ENCODE results near the gene SNORC.

DNA sequence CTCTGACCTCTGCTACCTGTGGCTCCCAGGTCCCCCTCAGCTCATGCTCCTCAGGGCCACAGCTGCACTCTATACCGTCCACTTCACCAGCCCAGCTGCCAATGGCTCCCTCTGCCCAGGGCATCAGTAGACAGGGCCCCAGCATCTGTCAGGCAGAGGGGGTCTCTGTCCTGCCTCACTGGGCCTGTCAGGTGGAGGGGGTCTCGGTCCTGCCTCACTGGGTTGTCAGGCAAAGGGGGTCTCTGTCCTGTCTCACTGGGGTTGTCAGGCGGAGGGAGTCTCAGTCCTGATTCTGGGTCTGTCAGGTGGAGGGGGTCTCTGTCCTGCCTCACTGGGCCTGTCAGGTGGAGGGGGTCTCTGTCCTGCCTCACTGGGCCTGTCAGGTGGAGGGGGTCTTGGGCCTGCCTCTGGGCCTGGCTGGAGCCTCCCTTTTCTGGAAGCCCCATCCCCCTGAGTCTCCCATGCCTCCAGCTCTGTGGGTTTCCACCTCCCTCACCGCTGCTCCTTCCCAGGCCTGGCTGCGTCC is 19.9 kb downstream of the SNORC start:
- TF ChIP-seq CTCF (conservative IDR thresholded peaks at IDR 0.05 in 1 of 2, IDR thresholded peaks at IDR 0.05 in 1 of 2; ENCODE audit: extremely low read depth in 1 of 2, insufficient read depth in 1 of 2, low read depth in 1 of 2, low read length in 2 of 2) (no peak), EZH2 (IDR thresholded peaks at IDR 0.05; ENCODE audit: borderline replicate concordance, low read length) (no peak)
